Islet precursor cell (in vitro differentiated cells): Measurements from ENCODE around the gene CLMN.
"Not testable (repeated sequence)": the region's sequence is repeated elsewhere in the genome, so short reads cannot be mapped to it uniquely, and the experiment has no call there.

Experiments
- DNase-seq: peaks from one replicate; pipeline ENCODE4 v3.0.0-alpha.2; 2018

Gene CLMN

GRCh38 chr14:95215094-95215725, 104.5 kb downstream of the CLMN start:
- no peak for DNase-seq

- no peak for DNase-seq
Observed at GRCh38 chr14:95213774-95214173, 105.9 kb downstream of the CLMN start.

GRCh38 chr14:95211721-95212504, 107.8 kb downstream of the CLMN start:
- no peak for DNase-seq

GRCh38 chr14:95210699-95211098, 109.0 kb downstream of the CLMN start:
- no peak for DNase-seq

- no peak for DNase-seq
Observed at GRCh38 chr14:95208598-95208997, 111.1 kb downstream of the CLMN start.

GRCh38 chr14:95207475-95208233, 112.1 kb downstream of the CLMN start:
- DNase-seq: no peak

GRCh38 chr14:95206534-95206933, 113.2 kb downstream of the CLMN start:
- no peak for DNase-seq

- DNase-seq: no peak
Observed at GRCh38 chr14:95204705-95205104, 115.0 kb downstream of the CLMN start.

GRCh38 chr14:95201745-95202144, 118.0 kb downstream of the CLMN start:
- DNase-seq: not testable (repeated sequence)

- no peak for DNase-seq
Observed at GRCh38 chr14:95200404-95200803, 119.3 kb downstream of the CLMN start.

GRCh38 chr14:95199298-95199983, 120.3 kb downstream of the CLMN start:
- peak; percentile 40 for DNase-seq

GRCh38 chr14:95198320-95198719, 121.4 kb downstream of the CLMN start:
- peak; percentile 50 for DNase-seq

- peak; percentile 92 for DNase-seq
Observed at GRCh38 chr14:95197551-95197950, 122.2 kb downstream of the CLMN start.

GRCh38 chr14:95196826-95197545, 122.7 kb downstream of the CLMN start:
- peak; percentile 12 for DNase-seq

- DNase-seq: peak; percentile 24
Observed at GRCh38 chr14:95196268-95196667, 123.4 kb downstream of the CLMN start.

- peak; percentile 40 for DNase-seq
Observed at GRCh38 chr14:95195031-95195430, 124.7 kb downstream of the CLMN start.

GRCh38 chr14:95193081-95193480, 126.6 kb downstream of the CLMN start:
- DNase-seq: no peak

- peak; percentile 36 for DNase-seq
Observed at GRCh38 chr14:95192311-95192710, 127.4 kb downstream of the CLMN start.

- DNase-seq: peak; percentile 30
Observed at GRCh38 chr14:95191445-95192199, 128.1 kb downstream of the CLMN start.

- no peak for DNase-seq
Observed at GRCh38 chr14:95190857-95191256, 128.9 kb downstream of the CLMN start.

- no peak for DNase-seq
Observed at GRCh38 chr14:95190346-95190840, 129.3 kb downstream of the CLMN start.
